Dedifferentiated amniotic fluid mesenchymal stem cell (primary cell): ENCODE results near the gene PTH1R.

Source experiments
- DNase-seq: peaks from one replicate; pipeline ENCODE4 v3.0.0-alpha.2; 2016; ENCODE audit errors: extremely low spot score

The PTH1R gene

GRCh38 chr3:46864061-46864881 is 13.2 kb upstream of the PTH1R start:
- no peak for DNase-seq

- no peak for DNase-seq
These were observed 12.5 kb upstream of the PTH1R start for GRCh38 chr3:46865031-46865507.

GRCh38 chr3:46865546-46865945 is 12.0 kb upstream of the PTH1R start:
- DNase-seq, result no peak

- DNase-seq, result no peak
These were observed 11.4 kb upstream of the PTH1R start for GRCh38 chr3:46866032-46866595.

- peak; percentile 16 for DNase-seq
These were observed 10.6 kb upstream of the PTH1R start for GRCh38 chr3:46866720-46867549.

- DNase-seq, result no peak
These were observed 10.0 kb upstream of the PTH1R start for GRCh38 chr3:46867550-46867898.

- DNase-seq, result no peak
These were observed 9.2 kb upstream of the PTH1R start for GRCh38 chr3:46868287-46868686.

- DNase-seq, result no peak
These were observed 8.6 kb upstream of the PTH1R start for GRCh38 chr3:46868948-46869347.

- no peak for DNase-seq
These were observed 8.1 kb upstream of the PTH1R start for GRCh38 chr3:46869440-46869839.

- no peak for DNase-seq
These were observed 6.9 kb upstream of the PTH1R start for GRCh38 chr3:46870651-46871050.

GRCh38 chr3:46871222-46871621 is 6.3 kb upstream of the PTH1R start:
- DNase-seq, result no peak

GRCh38 chr3:46873521-46873920 is 4.0 kb upstream of the PTH1R start:
- no peak for DNase-seq

GRCh38 chr3:46874430-46874829 is 3.1 kb upstream of the PTH1R start:
- no peak for DNase-seq

GRCh38 chr3:46875560-46875959 is 2.0 kb upstream of the PTH1R start:
- no peak for DNase-seq

- DNase-seq, result no peak
These were observed 914 bp upstream of the PTH1R start for GRCh38 chr3:46876313-46877300.

- peak; percentile 41 for DNase-seq
These were observed 1.4 kb downstream of the PTH1R start for GRCh38 chr3:46878781-46879436.

- DNase-seq, result no peak
These were observed 3.5 kb downstream of the PTH1R start for GRCh38 chr3:46880884-46881595.

- DNase-seq, result peak; percentile 17
These were observed 4.3 kb downstream of the PTH1R start for GRCh38 chr3:46881596-46882376.

- peak; percentile 47 for DNase-seq
These were observed 5.0 kb downstream of the PTH1R start for GRCh38 chr3:46882377-46883053.
